ENCODE results near the gene ANKRD52.

Gene ANKRD52

GRCh38 chr12:56236985-56237384 lies 21.2 kb downstream of the ANKRD52 start:
- DNase-seq = no peak

GRCh38 chr12:56236091-56236490 lies 22.1 kb downstream of the ANKRD52 start:
- no peak for DNase-seq

GRCh38 chr12:56234746-56235436 lies 23.3 kb downstream of the ANKRD52 start:
- no peak for DNase-seq

- DNase-seq = no peak
Measured at GRCh38 chr12:56231184-56231582, 27.0 kb downstream of the ANKRD52 start.

GRCh38 chr12:56230432-56231183 lies 27.6 kb downstream of the ANKRD52 start:
- no peak for DNase-seq

GRCh38 chr12:56229916-56230431 lies 28.2 kb downstream of the ANKRD52 start, which contains the start of gene SLC39A5:
TSS of gene SLC39A5 (plus strand) at chr12:56230051. CDS start at chr12:56231275, 1,224 bp downstream.
- DNase-seq = no peak

- DNase-seq = no peak
Measured at GRCh38 chr12:56229082-56229481, 29.1 kb downstream of the ANKRD52 start.

GRCh38 chr12:56224954-56225353 lies 33.2 kb downstream of the ANKRD52 start:
- no peak for DNase-seq

- peak; percentile 95 for DNase-seq
Measured at GRCh38 chr12:56224102-56224701, 34.0 kb downstream of the ANKRD52 start, which contains the start of gene NABP2. TSS of gene NABP2 (plus strand) at chr12:56224342. CDS start at chr12:56224857, 515 bp downstream.

- DNase-seq = no peak
Measured at GRCh38 chr12:56223571-56224101, 34.5 kb downstream of the ANKRD52 start.

- DNase-seq = no peak
Measured at GRCh38 chr12:56222531-56222895, 35.7 kb downstream of the ANKRD52 start.

- DNase-seq = peak; percentile 87
Measured at GRCh38 chr12:56221757-56222530, 36.2 kb downstream of the ANKRD52 start, which contains the start of gene RNF41. TSS of gene RNF41 (minus strand) at chr12:56221922. CDS start at chr12:56214047, 7,875 bp downstream.

- no peak for DNase-seq
Measured at GRCh38 chr12:56221232-56221756, 36.9 kb downstream of the ANKRD52 start.

- no peak for DNase-seq
Measured at GRCh38 chr12:56220611-56221231, 37.5 kb downstream of the ANKRD52 start.

- DNase-seq = no peak
Measured at GRCh38 chr12:56219840-56220239, 38.3 kb downstream of the ANKRD52 start.

GRCh38 chr12:56216461-56216860 lies 41.7 kb downstream of the ANKRD52 start:
- no peak for DNase-seq

GRCh38 chr12:56213878-56214277 lies 44.3 kb downstream of the ANKRD52 start:
- no peak for DNase-seq

GRCh38 chr12:56212361-56212760 lies 45.8 kb downstream of the ANKRD52 start:
- DNase-seq = no peak

GRCh38 chr12:56208006-56208405 lies 50.2 kb downstream of the ANKRD52 start:
- DNase-seq = no peak

GRCh38 chr12:56206452-56207166 lies 51.6 kb downstream of the ANKRD52 start:
- no peak for DNase-seq

GRCh38 chr12:56205445-56205844 lies 52.7 kb downstream of the ANKRD52 start:
- DNase-seq = no peak
